Iris pigment epithelial cell (primary cell): ENCODE results near the gene ANAPC2.

Experiments
- DNase-seq: peaks from one replicate; pipeline ENCODE4 v3.0.0-alpha.2; 2011; ENCODE audit warnings: low read depth

ANAPC2 gene

GRCh38 chr9:137174722-137175293, 13.6 kb downstream of the ANAPC2 start:
- no peak for DNase-seq

GRCh38 chr9:137173796-137174664, 14.3 kb downstream of the ANAPC2 start:
- DNase-seq, result no peak

GRCh38 chr9:137172901-137173795, 15.2 kb downstream of the ANAPC2 start:
- DNase-seq, result no peak

GRCh38 chr9:137171149-137171900, 17.0 kb downstream of the ANAPC2 start:
- DNase-seq, result no peak

- no peak for DNase-seq
These were observed 17.7 kb downstream of the ANAPC2 start for GRCh38 chr9:137170486-137171148.

- no peak for DNase-seq
These were observed 18.4 kb downstream of the ANAPC2 start, which contains the start of gene LRRC26 for GRCh38 chr9:137169896-137170358. TSS of gene LRRC26 (minus strand) at chr9:137170051. CDS start at chr9:137169943, 108 bp downstream.

GRCh38 chr9:137168904-137169856, 19.2 kb downstream of the ANAPC2 start:
- peak; percentile 60 for DNase-seq

GRCh38 chr9:137168573-137168903, 19.8 kb downstream of the ANAPC2 start:
- DNase-seq, result no peak

- DNase-seq, result no peak
These were observed 20.4 kb downstream of the ANAPC2 start for GRCh38 chr9:137167747-137168572.

- no peak for DNase-seq
These were observed 21.0 kb downstream of the ANAPC2 start for GRCh38 chr9:137167277-137167746.

GRCh38 chr9:137166380-137167229, 21.8 kb downstream of the ANAPC2 start:
- DNase-seq, result no peak

- DNase-seq, result no peak
These were observed 23.0 kb downstream of the ANAPC2 start for GRCh38 chr9:137165250-137165836.

- DNase-seq, result no peak
These were observed 23.8 kb downstream of the ANAPC2 start for GRCh38 chr9:137164370-137165249.

- DNase-seq, result no peak
These were observed 24.6 kb downstream of the ANAPC2 start for GRCh38 chr9:137163805-137164204.

- no peak for DNase-seq
These were observed 25.0 kb downstream of the ANAPC2 start for GRCh38 chr9:137163365-137163715.

- DNase-seq, result peak; percentile 35
These were observed 25.6 kb downstream of the ANAPC2 start for GRCh38 chr9:137162505-137163364.
